Thymus (tissue), 11 donors: ENCODE data around the gene PLCL1. TPM values are rescaled to one million over a fixed set of nuclear protein-coding genes. Genes with fewer than 3 reads are reported as not detected.

ENCODE experiments used
- DNase-seq, 9 donors: peaks; one replicate each; pipeline ENCODE4 v3.0.0-alpha.2; 2013; ENCODE audit warnings: low spot score in 9 of 9, low read depth in 6 of 9, missing footprints in 1 of 9
- H3K27ac ChIP-seq, 2 donors: one replicate each; pipeline ENCODE4 v1.5.1; 2013; ENCODE audit warnings: control low read depth in 1 of 2, low read depth in 1 of 2, low read length in 1 of 2, mild to moderate bottlenecking in 1 of 2, moderate library complexity in 1 of 2
- H3K27me3 ChIP-seq, 2 donors: one replicate each; pipeline ENCODE4 v1.5.1; 2013; ENCODE audit warnings: low read length in 1 of 2; ENCODE audit not compliant: control insufficient read depth in 2 of 2, insufficient read depth in 1 of 2
- H3K36me3 ChIP-seq, 2 donors: one replicate each; pipeline ENCODE4 v1.5.1; 2013; ENCODE audit warnings: low read length in 1 of 2, mild to moderate bottlenecking in 1 of 2, moderate library complexity in 1 of 2; ENCODE audit not compliant: control insufficient read depth in 2 of 2, insufficient read depth in 2 of 2
- H3K4me1 ChIP-seq, 2 donors: one replicate each; pipeline ENCODE4 v1.5.1; 2013; ENCODE audit warnings: low read length in 2 of 2; ENCODE audit not compliant: control insufficient read depth in 2 of 2, insufficient read depth in 2 of 2
- H3K4me3 ChIP-seq, 2 donors: one replicate each; pipeline ENCODE4 v1.5.1; 2013; ENCODE audit warnings: low read length in 2 of 2, control low read depth in 1 of 2, mild to moderate bottlenecking in 1 of 2
- H3K9me3 ChIP-seq, 2 donors: one replicate each; pipeline ENCODE4 v1.5.1; 2013; ENCODE audit warnings: low read length in 1 of 2, mild to moderate bottlenecking in 1 of 2; ENCODE audit not compliant: control insufficient read depth in 2 of 2, insufficient read depth in 1 of 2
- WGBS: extraction: QIAGEN DNeasy Blood & Tissue Kit; methylation state at CpG from one replicate; pipeline ENCODE4 v1.1.7; 2013; 5-methylcytosine and 5-hydroxymethylcytosine counted together
- polyA plus RNA-seq: library from polyadenylated mRNA; stranded (reverse); fragments of 200-250 nt; gene quantifications from one replicate; pipeline ENCODE4 v1.2.3, GENCODE V29; 2013
- total RNA-seq: library from RNA; stranded (reverse); fragments of 120-200 nt; gene quantifications from one replicate; pipeline ENCODE4 v1.2.4, GENCODE V29; 2013
- donor health status: healthy.

Gene PLCL1
- total and polyA plus RNA-seq, 2 donors: 7.8 to 16.5 TPM

- H3K9me3 ChIP-seq: no peaks in the 10 kb centered on the region
- no peaks in the 10 kb centered on the region for H3K27me3 ChIP-seq
- peak in 7 of 9 donors; percentile 58 to 88 (median 66) for DNase-seq
- WGBS: 5% methylated on average over 8 of the region's 8 CpGs
- H3K36me3 ChIP-seq: peaks cover 0 to 7% of the 10 kb centered on the region in 2 donors
- H3K4me3 ChIP-seq: peak overlapping the region in 1 of 2 donors; percentile 18
- H3K27ac ChIP-seq: peak overlapping the region; percentile 78 to 84
- H3K4me1 ChIP-seq: peaks cover 36 to 60% of the 10 kb centered on the region in 2 donors
Measured at GRCh38 chr2:197869501-197870111, 65.2 kb downstream of the PLCL1 start.

DNA sequence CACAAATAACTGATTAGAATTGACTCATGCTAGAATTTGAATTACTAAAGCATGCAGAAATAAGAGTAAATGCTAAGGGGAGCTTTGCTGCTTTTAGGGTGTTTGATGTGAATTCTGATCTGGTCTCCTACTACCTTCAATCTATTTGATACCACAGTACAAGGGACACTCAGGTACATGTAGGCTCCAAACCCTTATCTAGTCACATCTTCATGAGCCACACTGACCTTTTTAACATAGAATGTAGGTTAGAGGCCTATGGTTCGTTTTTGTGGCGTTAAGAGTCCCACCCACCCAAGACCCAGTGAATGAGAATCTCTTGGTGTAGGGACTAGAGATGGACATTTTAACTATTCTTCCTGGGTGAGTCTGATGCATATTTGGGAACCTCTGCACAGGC is 65.7 kb downstream of the PLCL1 start:
- no peaks in the 10 kb centered on the region for H3K9me3 ChIP-seq
- 95% methylated on average over 2 of the region's 2 CpGs for WGBS
- no peak for DNase-seq
- H3K27ac ChIP-seq: peak overlapping the region; percentile 1 to 84
- peaks cover 0 to 7% of the 10 kb centered on the region in 2 donors for H3K36me3 ChIP-seq
- peaks cover 36 to 60% of the 10 kb centered on the region in 2 donors for H3K4me1 ChIP-seq
- no peaks in the 10 kb centered on the region for H3K27me3 ChIP-seq
- H3K4me3 ChIP-seq: no peak overlapping the region

DNA sequence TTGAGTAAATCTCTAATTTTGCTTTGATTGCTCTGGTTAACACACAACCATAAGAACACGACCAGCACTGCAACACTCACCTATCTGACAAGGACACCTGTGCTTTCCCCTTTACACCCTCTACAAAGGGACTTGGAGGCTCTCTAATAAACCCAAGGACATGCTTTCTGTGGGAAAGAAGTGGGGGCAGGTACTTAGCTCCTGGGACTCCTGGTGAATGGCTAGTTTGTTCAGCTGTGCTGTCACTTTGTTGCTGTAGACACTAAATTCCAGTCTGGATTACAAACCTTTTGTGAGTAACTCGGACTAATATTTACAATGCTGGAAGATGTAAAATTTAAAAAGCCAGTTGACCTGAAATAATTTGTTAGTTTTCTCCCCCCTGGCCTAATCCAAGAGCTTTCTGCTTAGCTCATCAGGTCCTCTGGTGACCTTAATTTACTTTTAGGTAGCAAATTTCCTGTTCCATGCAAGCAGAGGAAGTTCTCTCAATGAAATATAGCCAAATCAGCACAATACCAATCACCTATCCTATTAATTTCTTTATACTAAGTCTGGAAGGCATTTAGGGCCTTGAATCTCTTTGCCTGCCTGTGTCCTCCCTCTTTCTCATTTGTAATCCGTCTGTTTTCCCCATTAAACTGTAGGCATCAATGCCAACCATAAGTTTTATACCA is 67.5 kb downstream of the PLCL1 start:
- Histone ChIP-seq H3K27me3 (no peaks in the 10 kb centered on the region), H3K27ac (no peak overlapping the region), H3K4me3 (no peak overlapping the region), H3K36me3 (peaks cover 0 to under 1% of the 10 kb centered on the region in 2 donors), H3K4me1 (peaks cover 36 to 53% of the 10 kb centered on the region in 2 donors), H3K9me3 (no peaks in the 10 kb centered on the region)
- WGBS: 78% methylated on average over 3 of the region's 3 CpGs
- DNase-seq: no peak

GRCh38 chr2:197873293-197873701 is 68.9 kb downstream of the PLCL1 start:
- Histone ChIP-seq H3K4me1 (peaks cover 30 to 45% of the 10 kb centered on the region in 2 donors), H3K36me3 (no peaks in the 10 kb centered on the region), H3K9me3 (no peaks in the 10 kb centered on the region), H3K27ac (no peak overlapping the region), H3K4me3 (no peak overlapping the region), H3K27me3 (no peaks in the 10 kb centered on the region)
- WGBS: 70% methylated on average over 4 of the region's 4 CpGs
- DNase-seq: no peak

- no peak overlapping the region for H3K4me3 ChIP-seq
- H3K27me3 ChIP-seq: no peaks in the 10 kb centered on the region
- no peak for DNase-seq
- H3K9me3 ChIP-seq: no peaks in the 10 kb centered on the region
- no peaks in the 10 kb centered on the region for H3K36me3 ChIP-seq
- H3K27ac ChIP-seq: no peak overlapping the region
- peaks cover 19 to 28% of the 10 kb centered on the region in 2 donors for H3K4me1 ChIP-seq
- WGBS: 87% methylated on average over 1 of the region's 1 CpG
Measured at GRCh38 chr2:197875763-197876162, 71.4 kb downstream of the PLCL1 start.

DNA sequence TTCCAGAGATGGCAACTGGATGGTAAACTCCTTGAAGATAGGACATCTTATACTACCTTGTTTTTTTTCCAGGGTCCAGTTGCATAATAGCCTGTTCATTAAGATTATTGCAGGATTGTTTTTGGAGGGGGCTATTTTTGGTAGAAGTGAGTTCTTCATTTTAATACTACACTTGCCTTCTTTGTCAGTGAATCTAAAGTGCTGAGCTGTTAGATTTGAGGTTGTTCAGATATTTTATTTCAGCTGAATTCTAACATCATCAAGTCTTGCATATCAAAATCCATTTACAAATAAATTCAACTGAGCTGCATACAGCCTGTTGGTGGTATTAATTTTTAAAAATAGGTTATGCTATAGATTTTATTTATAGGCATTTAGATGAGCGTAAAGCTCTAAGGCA is 72.1 kb downstream of the PLCL1 start:
- Histone ChIP-seq H3K4me1 (peaks cover 12 to 20% of the 10 kb centered on the region in 2 donors), H3K4me3 (no peak overlapping the region), H3K36me3 (no peaks in the 10 kb centered on the region), H3K27me3 (no peaks in the 10 kb centered on the region), H3K27ac (no peak overlapping the region), H3K9me3 (no peaks in the 10 kb centered on the region)
- 99% methylated on average over 1 of the region's 1 CpG for WGBS
- DNase-seq: no peak

- peaks cover 7 to 15% of the 10 kb centered on the region in 2 donors for H3K4me1 ChIP-seq
- no peaks in the 10 kb centered on the region for H3K36me3 ChIP-seq
- H3K27ac ChIP-seq: no peak overlapping the region
- no peaks in the 10 kb centered on the region for H3K9me3 ChIP-seq
- H3K27me3 ChIP-seq: no peaks in the 10 kb centered on the region
- no peak overlapping the region for H3K4me3 ChIP-seq
- WGBS: 83% methylated on average over 1 of the region's 1 CpG
- no peak for DNase-seq
Measured at GRCh38 chr2:197877038-197877437, 72.6 kb downstream of the PLCL1 start.

DNA sequence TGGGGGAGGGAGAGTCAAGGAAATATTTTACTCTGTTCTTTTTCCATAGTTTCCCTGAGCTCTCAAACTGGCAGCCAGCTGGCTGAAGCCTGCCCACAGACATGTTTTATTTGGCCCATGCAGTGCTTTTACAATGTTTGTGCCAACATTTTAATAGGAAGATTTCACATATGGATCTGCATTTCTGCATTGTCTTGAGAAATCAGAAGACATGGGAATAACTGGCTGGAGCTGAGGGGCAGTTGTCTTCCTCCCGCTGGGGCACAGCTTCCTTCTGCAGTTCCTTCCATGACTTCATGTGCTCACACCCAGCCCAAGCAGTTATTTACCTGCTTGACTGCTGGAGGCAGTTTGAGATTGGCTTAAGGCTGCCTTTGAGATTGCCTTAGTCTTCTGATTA is 74.4 kb downstream of the PLCL1 start:
- Histone ChIP-seq H3K36me3 (no peaks in the 10 kb centered on the region), H3K9me3 (no peaks in the 10 kb centered on the region), H3K27me3 (no peaks in the 10 kb centered on the region), H3K4me3 (no peak overlapping the region), H3K27ac (no peak overlapping the region), H3K4me1 (peaks cover 4 to 6% of the 10 kb centered on the region in 2 donors)
- 91% methylated on average over 1 of the region's 1 CpG for WGBS
- no peak for DNase-seq

GRCh38 chr2:197879812-197880408 is 75.5 kb downstream of the PLCL1 start:
- no peaks in the 10 kb centered on the region for H3K27me3 ChIP-seq
- WGBS: 97% methylated on average over 3 of the region's 3 CpGs
- peaks cover 4 to 6% of the 10 kb centered on the region in 2 donors for H3K4me1 ChIP-seq
- H3K27ac ChIP-seq: no peak overlapping the region
- H3K36me3 ChIP-seq: peaks cover 0 to 2% of the 10 kb centered on the region in 2 donors
- no peak for DNase-seq
- H3K4me3 ChIP-seq: no peak overlapping the region
- H3K9me3 ChIP-seq: no peaks in the 10 kb centered on the region
